Stimulated activated naive CD4-positive, alpha-beta T cell (primary cell): ENCODE results near the gene FGFRL1.

Experiments
- DNase-seq, 6 experiments: peaks; one replicate each; lab custom pipeline; 2025; lab: John Stamatoyannopoulos, UW

Gene FGFRL1

GRCh38 chr4:1023075-1023640 lies 11.7 kb downstream of the FGFRL1 start:
- DNase-seq: no peak

GRCh38 chr4:1023895-1024740 lies 12.7 kb downstream of the FGFRL1 start:
- DNase-seq: no peak

- DNase-seq: no peak
These were observed 13.6 kb downstream of the FGFRL1 start for GRCh38 chr4:1024882-1025545.

GRCh38 chr4:1026115-1026514 lies 14.7 kb downstream of the FGFRL1 start:
- no peak for DNase-seq

- no peak for DNase-seq
These were observed 15.9 kb downstream of the FGFRL1 start for GRCh38 chr4:1027219-1027914.

- DNase-seq: no peak
These were observed 16.5 kb downstream of the FGFRL1 start for GRCh38 chr4:1027915-1028238.

GRCh38 chr4:1028574-1029220 lies 17.3 kb downstream of the FGFRL1 start:
- DNase-seq: no peak

- DNase-seq: no peak
These were observed 18.1 kb downstream of the FGFRL1 start for GRCh38 chr4:1029529-1029928.

- DNase-seq: no peak
These were observed 18.6 kb downstream of the FGFRL1 start for GRCh38 chr4:1030031-1030430.

- no peak for DNase-seq
These were observed 19.1 kb downstream of the FGFRL1 start for GRCh38 chr4:1030559-1030958.

- DNase-seq: no peak
These were observed 19.9 kb downstream of the FGFRL1 start for GRCh38 chr4:1031346-1031745.

GRCh38 chr4:1031956-1032795 lies 20.8 kb downstream of the FGFRL1 start:
- DNase-seq: no peak

- no peak for DNase-seq
These were observed 21.4 kb downstream of the FGFRL1 start for GRCh38 chr4:1032861-1033260.

GRCh38 chr4:1033840-1034551 lies 22.6 kb downstream of the FGFRL1 start:
- DNase-seq: no peak

GRCh38 chr4:1035510-1035909 lies 24.1 kb downstream of the FGFRL1 start:
- no peak for DNase-seq

- DNase-seq: no peak
These were observed 24.7 kb downstream of the FGFRL1 start for GRCh38 chr4:1036095-1036494.

- DNase-seq: no peak
These were observed 25.8 kb downstream of the FGFRL1 start for GRCh38 chr4:1036976-1037810.

- DNase-seq: no peak
These were observed 27.6 kb downstream of the FGFRL1 start for GRCh38 chr4:1038948-1039492.
